PC-3 (cell line): ENCODE results near the gene FNIP1.

Experiments used
- CTCF ChIP-seq: fragments of 300-600 bp; sonication (generic); conservative IDR thresholded peaks from 2 replicates; pipeline ENCODE4 v1.5.1; 2017; ENCODE audit warnings: antibody characterized with exemption, low read depth, mild to moderate bottlenecking, low read length
- EZH2 ChIP-seq: fragments of 300-600 bp; sonication (generic); IDR thresholded peaks from one replicate; pipeline ENCODE4 v1.6.1; 2017; ENCODE audit warnings: antibody characterized with exemption, mild to moderate bottlenecking, low read length; ENCODE audit not compliant: unreplicated experiment

DNA sequence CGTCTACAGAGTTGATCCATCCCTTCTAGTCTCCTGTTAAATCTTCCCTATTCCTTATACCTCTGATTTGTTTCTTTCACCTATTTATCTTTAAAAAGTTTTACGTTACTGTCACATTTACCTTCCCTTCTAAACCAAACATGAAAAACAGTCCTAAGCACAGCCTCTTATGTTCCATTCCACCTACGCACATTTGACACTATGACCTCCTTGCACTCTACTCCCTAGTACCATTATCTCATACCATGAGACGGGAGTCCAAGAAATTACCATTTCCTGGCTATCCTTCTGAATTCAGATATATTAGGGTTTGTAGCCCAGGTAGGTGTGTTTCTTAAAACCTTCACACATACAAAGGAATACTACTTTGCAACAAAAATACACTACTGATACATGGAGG, 25.1 kb downstream of the FNIP1 start:
- TF ChIP-seq CTCF (no peak), EZH2 (no peak)
